C4-2B (cell line): Measurements from ENCODE around the gene CACNA2D1.

Experiments used
- ZFX ChIP-seq: fragments of 450-650 bp; IDR thresholded peaks from 2 replicates; pipeline ENCODE4 v1.6.1; 2017
- TF ChIP-seq, protein P1 (sequence below): fragments of 450-650 bp; conservative IDR thresholded peaks from 2 replicates; pipeline ENCODE4 v1.5.1; 2017; ENCODE audit warnings: mild to moderate bottlenecking

DNA sequence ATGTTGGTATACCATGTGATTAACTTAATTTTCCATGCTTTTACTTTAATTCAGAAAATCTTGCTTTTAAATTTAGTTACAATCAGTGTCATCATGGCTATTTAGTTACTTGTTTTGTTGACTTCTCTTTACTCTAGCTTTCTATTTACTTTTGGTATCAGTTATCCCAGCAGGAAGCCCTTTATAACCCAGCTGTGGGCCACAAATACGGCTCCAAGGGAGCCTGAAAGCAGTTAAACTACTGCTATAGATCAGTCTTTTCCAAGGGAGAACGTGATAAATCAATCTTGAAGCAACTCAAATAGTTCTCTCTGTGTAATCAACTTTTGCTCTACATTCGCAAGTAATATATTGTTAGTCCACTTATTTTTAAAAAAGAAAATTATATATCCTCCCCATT, 287.4 kb downstream of the CACNA2D1 start:
- TF ChIP-seq, protein P1, sequence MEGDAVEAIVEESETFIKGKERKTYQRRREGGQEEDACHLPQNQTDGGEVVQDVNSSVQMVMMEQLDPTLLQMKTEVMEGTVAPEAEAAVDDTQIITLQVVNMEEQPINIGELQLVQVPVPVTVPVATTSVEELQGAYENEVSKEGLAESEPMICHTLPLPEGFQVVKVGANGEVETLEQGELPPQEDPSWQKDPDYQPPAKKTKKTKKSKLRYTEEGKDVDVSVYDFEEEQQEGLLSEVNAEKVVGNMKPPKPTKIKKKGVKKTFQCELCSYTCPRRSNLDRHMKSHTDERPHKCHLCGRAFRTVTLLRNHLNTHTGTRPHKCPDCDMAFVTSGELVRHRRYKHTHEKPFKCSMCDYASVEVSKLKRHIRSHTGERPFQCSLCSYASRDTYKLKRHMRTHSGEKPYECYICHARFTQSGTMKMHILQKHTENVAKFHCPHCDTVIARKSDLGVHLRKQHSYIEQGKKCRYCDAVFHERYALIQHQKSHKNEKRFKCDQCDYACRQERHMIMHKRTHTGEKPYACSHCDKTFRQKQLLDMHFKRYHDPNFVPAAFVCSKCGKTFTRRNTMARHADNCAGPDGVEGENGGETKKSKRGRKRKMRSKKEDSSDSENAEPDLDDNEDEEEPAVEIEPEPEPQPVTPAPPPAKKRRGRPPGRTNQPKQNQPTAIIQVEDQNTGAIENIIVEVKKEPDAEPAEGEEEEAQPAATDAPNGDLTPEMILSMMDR = no peak
- no peak for TF ChIP-seq ZFX
